GM12891 (cell line): ENCODE results near the gene MBOAT7.

Source experiments
- POLR2AphosphoS5 ChIP-seq: IDR thresholded peaks from 2 replicates; pipeline ENCODE4 v1.6.1; 2011; ENCODE audit warnings: low read depth, low read length, control low read depth
- TAF1 ChIP-seq: IDR thresholded peaks from 2 replicates; pipeline ENCODE4 v1.6.1; 2011; ENCODE audit warnings: low read depth, low read length, control low read depth

- TF ChIP-seq TAF1, result no peak
- no peak for TF ChIP-seq POLR2AphosphoS5
These were observed 40.7 kb upstream of the MBOAT7 start for GRCh38 chr19:54230031-54230430.
